Right renal pelvis (tissue), 4 donors: ENCODE measurements around the gene HSPB1. TPM values are rescaled to one million over a fixed set of nuclear protein-coding genes. Genes with fewer than 3 reads are reported as not detected.
"Not testable (repeated sequence)": the region's sequence is repeated elsewhere in the genome, so short reads cannot be mapped to it uniquely, and the experiment has no call there.

Experiments
- DNase-seq, 4 donors: peaks; one replicate each; pipeline ENCODE4 v3.0.0-alpha.2; 2013; ENCODE audit warnings: low read depth in 4 of 4, low spot score in 3 of 4, missing footprints in 1 of 4
- polyA plus RNA-seq, 4 donors: library from polyadenylated mRNA; unstranded; fragments of 120-200 nt; gene quantifications; one replicate each; pipeline ENCODE4 v1.2.1, GENCODE V29; 2013; ENCODE audit not compliant: insufficient read length in 4 of 4

The HSPB1 gene
- polyA plus RNA-seq, 4 donors: 163 to 287 (median 192) TPM

DNA sequence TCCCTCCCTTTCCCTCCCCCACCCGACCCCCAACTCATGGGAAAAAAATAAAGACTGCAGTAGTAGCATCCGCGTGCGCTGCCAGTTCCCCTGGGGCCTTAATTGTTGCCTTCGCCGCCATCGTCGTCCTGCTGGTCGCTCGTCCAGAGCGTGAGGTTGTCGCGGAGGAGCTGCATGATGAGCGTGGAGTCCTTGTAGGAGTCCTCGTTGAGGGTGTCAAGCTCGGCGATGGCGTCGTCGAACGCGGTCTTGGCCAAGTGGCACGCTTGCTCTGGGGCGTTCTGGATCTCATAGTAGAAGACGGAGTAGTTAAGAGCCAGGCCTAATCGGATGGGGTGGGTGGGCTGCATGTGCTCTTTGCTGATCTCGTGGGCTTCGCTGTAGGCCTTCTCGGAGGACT is 27.0 kb downstream of the HSPB1 start:
- no peak for DNase-seq

DNA sequence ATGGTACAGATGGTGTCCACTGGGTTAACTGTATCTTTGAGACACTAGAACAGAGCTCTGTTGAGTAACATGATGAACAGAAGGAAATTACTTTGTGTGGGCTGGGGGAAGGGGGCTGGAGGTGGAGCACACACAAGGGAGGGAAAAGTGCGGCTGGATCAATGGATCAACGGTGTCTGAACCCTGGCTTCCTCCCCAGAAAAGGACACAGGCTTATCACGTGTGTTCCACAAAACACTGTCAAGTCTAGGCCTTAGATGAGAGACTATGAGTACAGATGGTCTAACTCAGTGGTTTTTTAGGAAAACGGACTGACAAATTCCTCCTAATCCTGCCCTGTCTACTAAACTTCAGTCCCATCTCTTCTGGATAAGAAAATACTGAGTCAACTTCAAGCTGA is 27.8 kb downstream of the HSPB1 start:
- no peak for DNase-seq

- DNase-seq: no peak
Observed at GRCh38 chr7:76330673-76331072, 28.2 kb downstream of the HSPB1 start.

- DNase-seq: no peak
Observed at GRCh38 chr7:76332078-76332477, 29.6 kb downstream of the HSPB1 start.

DNA sequence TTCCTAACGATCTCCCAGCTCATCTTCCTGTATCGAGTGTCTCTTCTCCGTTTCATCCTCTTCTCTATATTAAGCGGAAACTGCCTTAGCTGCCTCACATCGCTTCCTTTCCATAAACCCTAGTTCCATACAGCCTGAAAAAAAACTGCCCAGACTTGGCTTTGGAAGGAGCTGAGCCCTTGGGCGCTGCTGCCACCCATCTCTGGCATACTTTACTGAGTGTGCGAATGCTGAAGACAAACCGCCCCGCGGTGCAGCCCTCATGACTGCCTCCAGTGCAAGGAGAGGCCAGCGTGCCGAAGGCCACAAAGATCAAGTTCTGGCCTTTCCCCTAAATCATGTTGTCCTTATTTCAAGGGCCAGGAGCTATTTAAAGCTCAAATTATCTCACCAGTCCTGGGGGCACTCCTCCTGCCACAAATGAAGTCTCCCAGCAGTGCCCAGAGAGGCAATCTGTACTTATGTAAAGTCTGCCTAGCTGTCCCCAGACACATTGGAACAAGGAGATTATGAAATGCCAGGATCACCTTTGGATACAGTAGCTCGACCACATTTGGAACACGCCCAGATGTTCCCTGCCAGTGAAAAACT is 31.1 kb downstream of the HSPB1 start:
- DNase-seq: no peak

DNA sequence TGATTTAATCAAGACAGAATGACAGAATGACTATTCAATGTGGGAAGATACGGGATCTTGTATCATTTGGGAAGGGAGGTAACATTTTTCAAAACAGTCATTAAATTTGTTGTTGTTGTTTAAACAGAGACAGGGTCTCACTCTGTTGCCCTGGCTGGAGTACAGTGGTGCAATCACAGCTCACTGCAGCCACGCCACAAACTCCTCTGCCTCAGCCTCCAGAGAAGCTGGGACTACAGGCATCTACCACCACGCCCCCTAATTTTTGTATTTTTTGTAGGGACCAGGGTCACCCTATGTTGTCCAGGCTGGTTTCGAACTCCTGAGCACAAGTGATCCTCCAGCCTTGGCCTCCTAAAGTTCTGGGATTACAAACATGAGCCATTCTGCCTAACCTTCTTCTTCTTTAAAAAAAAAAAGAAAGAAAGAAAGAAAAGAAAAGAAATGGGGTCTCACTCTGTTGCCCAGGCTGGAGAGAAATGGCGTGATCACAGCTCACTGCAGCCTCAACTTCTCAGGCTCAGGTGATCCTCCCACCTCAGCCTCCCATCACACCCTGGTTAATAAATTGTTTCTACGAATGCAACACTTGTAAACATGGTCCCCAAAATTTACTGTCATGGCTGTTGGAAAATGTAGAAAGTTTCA is 32.0 kb downstream of the HSPB1 start:
- no peak for DNase-seq

GRCh38 chr7:76335417-76335816 is 32.9 kb downstream of the HSPB1 start:
- DNase-seq: not testable (repeated sequence)

GRCh38 chr7:76336094-76336493 is 33.6 kb downstream of the HSPB1 start:
- DNase-seq: no peak

GRCh38 chr7:76337147-76337546 is 34.7 kb downstream of the HSPB1 start:
- DNase-seq: no peak

GRCh38 chr7:76338298-76339084 is 36.0 kb downstream of the HSPB1 start:
- DNase-seq: no peak

- DNase-seq: no peak
Observed at GRCh38 chr7:76340617-76341131, 38.2 kb downstream of the HSPB1 start.

DNA sequence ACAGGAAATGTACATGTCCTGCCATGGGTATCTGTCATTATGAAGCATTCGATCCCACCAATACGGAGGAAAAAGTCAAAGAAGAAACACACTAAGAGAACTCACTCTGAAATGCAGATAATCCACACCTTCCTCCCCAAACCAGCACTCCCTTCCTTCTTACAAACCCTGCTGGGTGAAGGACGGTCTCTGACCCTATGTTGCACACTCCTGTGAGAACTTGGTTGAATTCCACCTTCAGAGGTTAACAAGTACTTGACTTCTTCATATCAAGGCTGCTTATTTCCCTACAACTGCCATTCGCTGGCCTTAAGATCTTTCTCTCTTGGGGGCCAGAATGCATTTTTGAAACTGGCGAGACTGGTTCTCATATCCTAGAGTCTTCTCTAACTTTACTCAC is 39.7 kb downstream of the HSPB1 start:
- no peak for DNase-seq

- DNase-seq: no peak
Observed at GRCh38 chr7:76343294-76343930, 40.9 kb downstream of the HSPB1 start.

- DNase-seq: no peak
Observed at GRCh38 chr7:76343931-76344321, 41.5 kb downstream of the HSPB1 start.

DNA sequence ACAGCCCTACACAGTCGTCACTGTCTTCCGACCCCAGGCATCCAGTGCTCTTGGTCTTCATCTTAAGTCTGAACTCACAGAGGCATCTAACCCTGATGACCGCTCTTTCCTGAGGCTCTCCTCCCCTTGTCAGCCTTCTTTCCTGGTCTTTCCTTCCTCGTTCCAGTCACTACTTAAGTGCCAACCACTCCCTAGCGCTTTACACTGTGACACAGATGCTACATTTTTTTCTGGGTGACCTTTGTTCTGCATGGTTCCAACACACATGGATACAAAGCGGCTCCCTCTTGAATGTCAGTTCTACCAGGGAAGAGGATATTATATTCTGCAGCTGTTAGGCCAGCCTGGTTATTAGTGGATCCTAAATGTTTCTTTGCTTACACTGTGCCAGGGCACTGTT is 43.6 kb downstream of the HSPB1 start:
- no peak for DNase-seq

GRCh38 chr7:76346778-76347177 is 44.3 kb downstream of the HSPB1 start:
- no peak for DNase-seq

DNA sequence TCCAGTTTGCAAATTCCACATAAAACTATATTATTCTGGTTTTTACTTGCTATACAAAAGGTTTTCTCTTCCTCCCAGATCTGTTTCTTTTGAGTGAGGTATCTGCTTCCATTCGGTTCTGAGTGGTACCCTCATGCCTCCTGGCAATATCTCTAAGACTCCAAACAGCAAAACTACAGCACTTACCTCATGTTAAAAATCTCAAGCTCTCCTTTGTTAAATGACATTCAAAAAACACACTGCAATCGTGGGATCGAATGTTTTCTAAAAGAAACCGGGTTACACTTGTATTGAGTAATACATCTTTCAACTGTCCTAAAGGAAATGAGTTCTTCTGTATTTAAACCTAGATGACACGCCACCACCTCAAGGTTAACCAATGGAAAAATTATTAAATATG is 45.2 kb downstream of the HSPB1 start:
- DNase-seq: no peak

DNA sequence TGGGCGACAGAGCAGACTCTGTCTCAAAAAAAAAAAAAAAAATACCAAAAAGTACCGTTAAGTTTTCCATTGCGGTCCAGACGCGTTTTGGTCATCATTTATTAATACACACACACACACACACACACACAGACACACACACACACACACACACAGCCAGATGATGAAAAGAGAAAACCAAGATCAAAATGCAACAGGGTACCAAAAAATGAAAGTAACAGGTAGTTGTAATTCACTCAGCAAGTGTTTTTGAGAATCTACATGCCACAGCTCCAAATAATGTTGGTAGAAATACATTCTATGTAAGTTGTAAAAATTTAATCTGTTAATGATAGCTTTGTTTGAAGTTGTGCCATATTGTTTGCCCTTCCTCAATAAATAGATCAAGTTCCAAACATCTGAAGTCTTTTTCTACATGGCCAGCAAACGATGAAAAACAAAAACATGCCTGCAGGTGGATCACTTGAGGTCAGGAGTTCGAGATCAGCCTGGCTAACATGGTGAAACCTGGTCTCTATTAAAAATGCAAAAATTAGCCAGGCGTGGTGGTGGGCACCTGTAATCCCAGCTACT is 46.9 kb downstream of the HSPB1 start:
- no peak for DNase-seq

DNA sequence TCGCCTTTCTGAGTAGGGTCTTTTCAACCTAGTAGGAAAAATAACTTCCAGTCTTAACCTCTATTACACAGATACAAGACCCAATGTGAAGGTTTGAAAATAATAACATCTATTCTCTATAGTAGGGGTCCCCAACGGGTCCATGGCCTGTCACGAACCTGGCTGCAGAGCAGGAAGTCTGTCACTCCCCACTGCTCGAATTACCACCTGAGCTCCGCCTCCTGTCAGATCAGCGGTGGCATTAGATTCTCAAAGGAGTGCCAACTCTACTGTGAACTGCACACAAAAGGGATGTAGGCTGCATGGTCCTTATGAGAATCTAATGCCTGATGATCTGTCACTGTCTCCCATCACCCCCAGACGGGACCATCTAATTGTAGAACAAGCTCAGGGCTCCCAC is 48.9 kb downstream of the HSPB1 start:
- no peak for DNase-seq

- DNase-seq: no peak
Observed at GRCh38 chr7:76352193-76352592, 49.7 kb downstream of the HSPB1 start.

DNA sequence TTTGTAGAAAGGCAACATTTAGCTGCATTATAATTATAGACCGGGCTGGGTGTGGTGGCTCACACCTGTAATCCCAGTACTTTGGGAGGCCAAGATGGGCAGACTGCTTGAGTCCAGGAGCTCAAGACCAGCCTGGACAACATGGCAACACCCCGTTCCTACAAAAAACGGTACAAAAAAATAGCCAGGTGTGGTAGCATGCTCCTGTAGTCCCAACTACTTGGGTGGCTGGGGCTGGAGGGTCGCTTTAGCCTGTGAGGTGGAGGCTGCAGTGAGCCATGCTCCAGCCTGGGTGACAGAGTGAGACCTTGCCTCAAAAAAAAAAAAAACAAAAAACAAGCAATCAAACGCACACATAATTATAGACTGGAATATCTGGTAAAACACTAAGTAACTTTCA is 51.3 kb downstream of the HSPB1 start:
- DNase-seq: no peak
